Measurements from ENCODE around the gene CIAO3.

Gene CIAO3

DNA sequence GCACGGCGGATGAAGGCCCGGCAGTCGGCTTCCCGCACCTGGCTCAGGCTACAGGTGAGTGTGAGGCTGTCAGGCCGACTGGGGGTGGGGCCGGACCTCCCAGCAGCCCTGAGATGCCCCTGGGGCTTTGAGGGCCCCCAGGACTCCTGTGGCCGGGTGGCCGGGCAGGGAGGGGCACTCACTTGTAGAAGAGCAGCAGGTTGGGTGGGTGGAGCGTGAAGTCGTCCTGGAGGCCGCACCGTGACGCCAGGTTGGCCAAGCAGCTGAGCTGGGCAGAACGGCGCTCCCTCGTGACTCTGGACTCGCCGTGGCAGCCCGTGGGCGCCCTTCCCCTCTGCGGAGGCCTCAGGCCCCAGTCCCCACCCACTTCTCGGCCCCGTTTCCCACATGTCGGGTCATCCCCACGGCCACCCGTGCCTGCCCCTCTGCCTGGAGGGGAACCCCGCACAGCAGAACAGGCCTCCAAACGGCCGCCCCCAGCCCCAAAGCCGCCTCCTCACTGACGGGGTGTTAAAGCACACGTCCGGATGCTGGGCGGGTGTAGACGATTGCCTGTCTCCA, 34.5 kb upstream of the CIAO3 start:
- no peak for DNase-seq

DNA sequence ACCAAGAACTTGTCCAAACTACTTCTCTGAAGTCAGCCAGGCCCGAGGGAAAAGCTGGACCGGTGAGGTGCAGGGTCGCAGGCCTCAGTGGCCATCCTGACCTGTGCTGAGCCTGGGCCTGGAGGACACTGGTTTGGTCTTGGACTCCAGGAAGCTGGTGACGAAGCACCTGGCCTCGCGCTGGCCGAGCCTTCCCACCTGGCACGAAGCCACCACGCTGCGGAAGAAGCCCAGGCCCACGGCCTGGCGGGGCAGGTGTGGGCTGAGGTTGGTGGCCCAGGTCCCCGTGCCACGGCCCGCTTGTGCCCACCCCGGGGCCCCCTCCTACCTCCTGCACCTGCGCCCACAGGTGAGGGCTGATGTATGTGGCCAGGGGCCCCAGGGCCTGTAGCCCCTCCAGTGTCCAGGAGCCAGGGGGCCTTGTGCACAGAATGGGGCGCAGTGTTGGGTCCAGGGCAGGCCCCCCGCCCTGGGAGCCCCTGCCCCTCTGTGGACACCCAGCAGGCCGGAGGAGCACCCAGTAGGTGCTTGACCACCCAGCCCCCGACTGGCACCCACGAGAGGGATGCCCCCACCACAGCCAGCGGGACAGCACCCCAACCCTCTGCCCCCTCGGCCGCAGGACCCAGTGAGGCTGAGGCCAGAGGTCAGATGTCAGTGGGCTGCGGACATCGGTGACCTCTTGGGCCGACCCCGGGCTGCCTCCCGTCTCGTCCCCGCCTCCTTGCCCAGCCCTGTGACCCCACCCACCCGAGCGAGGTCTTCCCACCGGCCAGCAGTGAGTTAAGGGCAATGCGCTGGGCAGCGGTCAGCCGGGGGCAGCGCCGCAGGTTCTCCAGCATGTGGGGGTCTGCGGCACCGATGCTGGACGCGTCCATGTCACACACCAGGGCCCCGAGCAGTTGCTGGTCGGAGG, 33.5 kb upstream of the CIAO3 start:
- DNase-seq, result no peak

DNA sequence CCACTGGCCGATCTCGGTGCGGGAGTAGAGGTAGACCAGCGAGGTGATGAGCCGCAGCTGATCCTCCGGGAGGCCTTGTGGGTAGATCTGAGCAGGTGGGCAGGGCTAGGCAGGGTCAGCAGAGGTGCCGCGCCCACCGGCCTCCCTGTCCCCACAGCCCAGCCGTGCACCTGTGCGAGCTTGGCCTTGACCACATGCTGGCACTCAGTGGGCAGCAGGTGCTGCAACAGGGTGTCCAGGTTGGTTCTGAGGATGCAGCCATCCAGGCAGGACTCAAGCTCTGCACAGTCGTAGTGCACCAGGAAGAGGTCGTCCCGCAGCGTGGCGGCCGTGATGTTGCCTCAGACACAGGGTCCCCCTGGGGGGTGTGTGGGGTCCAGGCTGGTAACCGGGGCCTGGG, 32.2 kb upstream of the CIAO3 start:
- no peak for DNase-seq

DNA sequence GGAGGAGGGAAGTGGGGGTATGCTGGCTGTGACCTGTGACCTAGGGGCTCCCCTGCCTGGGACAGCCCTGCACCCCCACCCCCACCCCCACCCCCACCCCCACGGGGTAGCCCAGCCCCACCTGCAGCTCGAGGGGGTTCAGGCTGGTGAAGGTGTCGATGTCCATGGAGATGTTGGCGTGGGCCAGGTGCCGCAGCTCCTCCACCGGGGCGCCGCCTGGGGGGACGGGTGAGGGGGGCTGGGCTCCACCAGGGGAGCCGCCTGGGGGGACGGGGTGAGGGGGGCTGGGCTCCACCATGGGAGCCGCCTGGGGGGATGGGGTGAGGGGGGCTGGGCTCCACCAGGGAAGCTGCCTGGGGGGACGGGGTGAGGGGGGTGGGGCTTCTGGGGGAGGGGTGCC, 29.6 kb upstream of the CIAO3 start:
- DNase-seq, result no peak

DNA sequence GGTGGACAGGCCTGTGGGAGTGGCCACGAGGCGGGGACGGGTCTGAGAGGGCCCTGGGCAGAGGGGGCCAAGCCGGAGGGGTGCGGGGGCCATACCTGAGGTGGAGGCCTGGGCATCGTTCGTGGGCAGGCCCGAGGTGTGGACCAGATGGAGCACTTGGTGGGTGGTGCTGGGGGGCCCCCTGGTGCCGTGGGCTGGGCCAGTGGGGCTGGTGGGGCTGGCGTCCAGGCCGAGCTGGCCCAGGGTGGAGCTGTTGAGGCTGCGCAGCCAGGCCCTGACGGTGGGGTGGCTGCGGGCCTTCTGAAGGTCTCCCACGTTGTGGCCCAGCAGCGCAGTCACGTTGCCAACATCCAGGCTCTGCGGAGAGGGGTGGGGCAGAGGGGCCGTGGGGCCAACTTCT, 29.1 kb upstream of the CIAO3 start:
- no peak for DNase-seq

DNA sequence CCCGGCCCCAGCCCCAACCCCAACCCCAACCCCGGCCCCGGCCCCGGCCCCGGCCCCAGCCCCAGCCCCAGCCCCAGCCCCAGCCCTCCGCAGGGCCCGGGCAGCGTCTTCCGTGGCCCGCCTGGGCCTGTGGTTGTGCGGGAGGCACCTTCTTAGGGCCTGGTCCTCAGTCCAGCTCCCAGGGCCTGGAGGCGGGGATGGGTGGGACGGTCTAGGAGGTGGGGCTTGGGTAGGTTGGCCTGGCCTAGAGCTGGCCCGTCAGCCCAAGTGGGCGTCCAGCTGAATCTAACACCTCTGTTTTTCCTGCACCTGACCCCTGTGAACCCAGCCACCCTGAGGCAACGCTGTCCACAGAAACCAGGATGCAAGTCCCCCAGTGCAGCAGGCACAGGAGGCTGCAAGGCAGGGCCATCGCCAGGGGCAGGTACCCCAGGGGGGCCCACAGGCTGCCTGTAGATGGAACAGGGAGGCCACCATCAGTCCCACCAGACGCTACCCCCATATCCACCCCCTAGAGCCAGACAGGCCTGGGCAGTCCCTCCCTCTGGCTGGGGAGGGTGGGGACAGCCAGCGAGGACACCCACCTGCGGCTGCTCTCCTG, 28.5 kb upstream of the CIAO3 start:
- no peak for DNase-seq

DNA sequence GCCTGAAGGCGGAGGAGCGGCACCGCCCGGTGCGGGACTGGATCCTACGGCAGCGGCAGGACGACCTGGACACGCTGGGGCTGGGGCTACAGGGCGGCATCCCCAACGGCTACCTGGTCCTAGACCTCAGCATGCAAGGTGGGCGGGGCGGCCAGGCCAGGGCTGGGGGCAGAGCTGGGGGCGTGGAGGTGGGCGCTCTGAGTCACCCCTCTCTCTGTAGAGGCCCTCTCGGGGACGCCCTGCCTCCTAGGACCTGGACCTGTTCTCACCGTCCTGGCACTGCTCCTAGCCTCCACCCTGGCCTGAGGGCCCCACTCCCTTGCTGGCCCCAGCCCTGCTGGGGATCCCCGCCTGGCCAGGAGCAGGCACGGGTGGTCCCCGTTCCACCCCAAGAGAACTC, 27.6 kb upstream of the CIAO3 start:
- no peak for DNase-seq

DNA sequence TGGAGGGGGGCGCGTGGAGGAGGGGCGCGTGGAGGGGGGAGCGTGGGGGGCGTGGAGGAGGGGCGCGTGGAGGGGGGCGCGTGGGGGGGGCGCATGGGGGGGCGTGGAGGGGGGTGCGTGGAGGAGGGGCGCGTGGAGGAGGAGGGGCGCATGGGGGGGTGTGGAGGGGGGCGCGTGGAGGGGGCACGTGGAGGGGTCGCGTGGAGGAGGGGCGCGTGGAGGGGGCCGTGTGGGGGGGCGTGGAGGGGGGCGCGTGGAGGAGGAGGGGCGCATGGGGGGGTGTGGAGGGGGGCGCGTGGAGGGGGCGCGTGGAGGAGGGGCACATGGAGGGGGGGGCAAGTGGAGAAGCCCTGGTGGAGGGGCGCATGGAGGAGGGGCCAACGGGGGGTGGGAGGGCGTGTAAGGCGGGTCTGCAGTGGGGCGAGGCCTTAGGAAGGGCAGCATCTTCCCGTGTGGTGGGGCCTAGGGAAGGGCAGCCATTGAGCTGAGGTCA, 27.0 kb upstream of the CIAO3 start:
- no peak for DNase-seq

DNA sequence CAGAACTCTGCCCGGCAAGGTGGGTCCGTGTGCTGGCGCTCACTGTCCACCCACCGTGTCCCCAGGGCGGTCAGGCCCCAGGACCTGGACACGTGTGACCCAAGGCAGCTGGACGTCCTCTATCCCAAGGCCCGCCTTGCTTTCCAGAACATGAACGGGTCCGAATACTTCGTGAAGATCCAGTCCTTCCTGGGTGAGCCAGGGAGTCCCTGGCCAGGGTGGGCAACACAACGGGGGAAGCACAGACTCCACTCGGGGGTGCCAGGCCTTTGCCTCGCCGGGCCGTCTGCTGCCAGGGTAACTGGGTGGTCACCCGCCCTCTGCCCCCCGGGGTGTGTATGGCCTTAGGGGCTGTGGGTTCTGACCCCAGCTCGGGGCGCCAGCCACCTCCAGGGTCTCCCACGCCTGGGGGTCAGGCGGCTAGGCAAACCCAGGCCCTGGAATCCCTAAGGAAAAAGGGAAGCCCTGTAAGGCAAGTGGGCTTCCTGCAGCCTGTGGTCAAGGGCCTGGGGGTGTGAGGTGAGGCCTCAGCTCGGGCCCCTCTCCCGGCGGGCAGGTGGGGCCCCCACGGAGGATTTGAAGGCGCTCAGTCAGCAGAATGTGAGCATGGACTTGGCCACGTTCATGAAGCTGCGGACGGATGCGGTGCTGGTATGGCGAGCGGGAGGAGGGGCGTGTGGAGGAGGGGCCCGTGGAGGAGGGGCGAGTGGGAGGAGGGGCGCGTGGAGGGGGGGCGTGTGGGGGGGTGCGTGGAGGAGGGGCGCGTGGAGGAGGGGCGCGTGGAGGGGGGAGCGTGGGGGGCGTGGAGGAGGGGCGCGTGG, 26.2 kb upstream of the CIAO3 start:
- no peak for DNase-seq

DNA sequence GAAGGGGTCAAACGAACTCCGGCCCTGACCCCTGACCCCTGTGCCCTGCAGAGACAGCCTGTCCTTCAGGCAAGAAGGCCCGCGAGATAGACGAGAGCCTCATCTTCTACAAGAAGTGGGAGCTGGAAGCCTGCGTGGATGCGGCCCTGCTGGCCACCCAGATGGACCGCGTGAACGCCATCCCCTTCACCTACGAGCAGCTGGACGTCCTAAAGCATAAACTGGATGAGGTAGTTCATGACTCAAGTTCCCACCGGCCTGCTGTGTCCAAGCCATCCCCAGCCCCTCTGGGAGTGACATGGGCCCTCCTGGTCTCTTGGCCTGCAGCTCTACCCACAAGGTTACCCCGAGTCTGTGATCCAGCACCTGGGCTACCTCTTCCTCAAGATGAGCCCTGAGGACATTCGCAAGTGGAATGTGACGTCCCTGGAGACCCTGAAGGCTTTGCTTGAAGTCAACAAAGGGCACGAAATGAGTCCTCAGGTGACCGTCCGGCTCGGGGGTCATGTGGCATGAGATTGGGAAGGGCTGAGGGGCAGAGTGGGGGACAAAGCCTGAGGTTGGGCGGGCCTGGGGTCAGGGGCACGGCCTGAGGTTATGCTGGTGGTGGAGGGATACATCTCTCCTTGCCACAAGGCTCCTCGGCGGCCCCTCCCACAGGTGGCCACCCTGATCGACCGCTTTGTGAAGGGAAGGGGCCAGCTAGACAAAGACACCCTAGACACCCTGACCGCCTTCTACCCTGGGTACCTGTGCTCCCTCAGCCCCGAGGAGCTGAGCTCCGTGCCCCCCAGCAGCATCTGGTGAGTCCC, 25.4 kb upstream of the CIAO3 start:
- DNase-seq, result no peak

DNA sequence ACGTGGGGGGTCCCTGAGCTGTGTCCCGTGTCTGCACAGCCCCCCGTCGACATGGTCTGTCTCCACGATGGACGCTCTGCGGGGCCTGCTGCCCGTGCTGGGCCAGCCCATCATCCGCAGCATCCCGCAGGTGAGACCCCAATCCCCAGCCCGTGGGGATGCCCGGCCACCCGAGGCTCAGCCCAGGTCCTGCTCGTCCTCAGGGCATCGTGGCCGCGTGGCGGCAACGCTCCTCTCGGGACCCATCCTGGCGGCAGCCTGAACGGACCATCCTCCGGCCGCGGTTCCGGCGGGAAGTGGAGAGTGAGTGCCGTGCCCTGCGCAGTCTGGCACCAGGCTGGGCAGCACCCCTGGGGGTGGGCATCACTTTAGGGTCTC, 24.7 kb upstream of the CIAO3 start:
- no peak for DNase-seq

DNA sequence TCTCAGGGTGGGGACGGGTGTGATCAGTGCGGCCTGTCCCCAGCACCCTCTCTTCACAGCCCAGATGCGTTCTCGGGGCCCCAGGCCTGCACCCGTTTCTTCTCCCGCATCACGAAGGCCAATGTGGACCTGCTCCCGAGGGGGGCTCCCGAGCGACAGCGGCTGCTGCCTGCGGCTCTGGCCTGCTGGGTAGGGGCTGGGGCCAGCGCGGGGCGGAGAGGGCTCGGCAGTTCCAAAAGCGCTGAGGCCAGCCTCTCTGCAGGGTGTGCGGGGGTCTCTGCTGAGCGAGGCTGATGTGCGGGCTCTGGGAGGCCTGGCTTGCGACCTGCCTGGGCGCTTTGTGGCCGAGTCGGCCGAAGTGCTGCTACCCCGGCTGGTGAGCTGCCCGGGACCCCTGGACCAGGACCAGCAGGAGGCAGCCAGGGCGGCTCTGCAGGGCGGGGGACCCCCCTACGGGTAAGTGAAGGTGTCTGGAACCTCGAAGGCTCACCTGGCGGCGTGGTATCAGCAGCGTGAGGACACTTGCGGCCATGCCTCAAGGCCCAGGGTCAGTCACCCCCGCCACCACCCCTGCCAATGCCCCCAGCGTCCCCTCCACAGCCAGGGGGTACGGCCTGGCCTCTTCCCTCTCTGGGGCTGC, 24.2 kb upstream of the CIAO3 start:
- DNase-seq, result no peak

DNA sequence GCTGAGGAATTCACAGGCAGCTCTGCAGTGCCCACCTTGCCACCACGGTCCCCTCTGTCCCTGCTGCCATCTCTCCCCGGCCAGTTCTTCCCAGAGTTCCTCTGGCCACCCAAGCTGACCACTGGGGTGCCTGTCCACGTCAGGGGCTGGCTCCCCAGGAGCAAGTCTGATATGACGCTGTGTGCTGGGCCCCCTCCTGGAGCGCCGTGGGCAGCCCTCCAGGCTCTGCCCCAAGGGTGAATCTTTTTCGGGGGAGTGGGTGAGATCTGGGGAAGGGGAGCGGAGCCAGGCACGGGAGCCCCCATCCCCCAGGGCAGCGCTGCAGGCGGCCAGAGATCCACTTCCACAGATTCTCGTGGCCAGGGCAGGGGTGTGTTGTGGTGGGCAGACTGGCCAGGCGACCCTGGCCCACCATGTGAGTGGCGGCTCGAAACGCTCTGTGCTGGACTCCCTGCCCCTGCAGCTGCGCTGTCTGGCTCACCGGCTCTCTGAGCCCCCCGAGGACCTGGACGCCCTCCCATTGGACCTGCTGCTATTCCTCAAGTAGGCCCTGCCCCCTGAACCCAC, 23.5 kb upstream of the CIAO3 start:
- no peak for DNase-seq

DNA sequence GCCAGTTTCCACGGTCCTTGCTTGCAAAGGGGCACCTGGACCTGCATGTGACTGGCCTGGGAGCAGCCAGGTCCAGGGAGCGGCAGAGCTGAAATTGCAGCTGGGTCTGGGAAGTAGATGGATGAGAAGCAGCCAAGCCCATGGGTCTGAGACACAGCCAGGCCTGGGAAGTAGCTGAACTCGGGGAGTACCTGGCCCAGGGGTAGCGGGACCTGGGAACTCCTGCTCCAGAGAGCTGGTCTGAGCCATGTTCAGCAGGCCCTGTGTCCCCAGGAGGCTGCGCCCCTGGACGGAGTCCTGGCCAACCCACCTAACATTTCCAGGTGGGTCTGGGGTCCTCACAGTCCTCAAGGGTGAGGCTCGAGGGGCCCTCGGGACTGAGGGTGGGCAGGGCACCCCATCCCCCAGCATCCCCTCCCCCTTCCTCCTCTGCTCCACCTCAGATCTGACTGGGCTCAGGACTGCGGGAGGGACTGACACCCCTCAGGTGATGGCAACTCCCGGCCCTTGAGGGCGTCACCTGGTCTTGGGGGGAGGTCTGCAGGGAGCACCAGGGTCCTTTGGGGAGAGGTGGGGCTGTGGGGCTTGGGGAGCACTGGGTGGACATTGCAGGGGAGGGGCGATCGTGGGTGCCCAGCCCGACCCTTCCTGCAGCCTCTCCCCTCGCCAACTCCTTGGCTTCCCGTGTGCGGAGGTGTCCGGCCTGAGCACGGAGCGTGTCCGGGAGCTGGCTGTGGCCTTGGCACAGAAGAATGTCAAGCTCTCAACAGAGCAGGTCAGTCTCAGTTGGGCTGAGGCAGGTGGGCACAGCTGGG, 22.8 kb upstream of the CIAO3 start:
- no peak for DNase-seq

DNA sequence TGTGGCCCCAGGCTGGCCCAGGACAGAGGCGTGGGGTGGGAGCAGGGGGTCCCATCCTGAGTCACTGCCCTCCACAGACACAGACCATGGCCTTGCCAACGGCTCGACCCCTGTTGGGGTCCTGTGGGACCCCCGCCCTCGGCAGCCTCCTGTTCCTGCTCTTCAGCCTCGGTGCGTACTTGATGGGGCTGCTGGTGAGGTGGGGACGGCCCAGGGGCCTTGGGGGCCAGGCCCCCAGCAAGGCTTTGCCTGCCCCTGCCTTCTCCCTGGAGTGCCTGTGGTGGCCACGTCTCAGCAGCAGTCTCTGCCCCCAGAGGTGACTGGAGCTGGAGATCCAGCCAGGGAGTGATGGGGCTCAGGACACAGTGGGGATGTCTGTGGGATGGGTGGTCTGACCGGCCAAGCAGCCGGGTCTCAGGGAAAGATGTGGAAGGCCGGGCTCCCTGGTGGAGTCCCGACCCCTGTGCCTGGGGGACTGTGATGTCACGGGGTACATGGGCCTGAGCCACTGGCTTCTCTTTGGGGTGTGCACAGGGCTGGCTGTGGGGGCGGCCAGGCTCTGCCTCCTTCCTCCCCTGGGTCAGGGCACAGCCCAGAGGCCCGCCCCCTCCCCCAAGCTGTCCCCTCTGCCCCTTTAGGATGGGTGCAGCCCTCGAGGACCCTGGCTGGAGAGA, 21.9 kb upstream of the CIAO3 start:
- DNase-seq, result no peak

DNA sequence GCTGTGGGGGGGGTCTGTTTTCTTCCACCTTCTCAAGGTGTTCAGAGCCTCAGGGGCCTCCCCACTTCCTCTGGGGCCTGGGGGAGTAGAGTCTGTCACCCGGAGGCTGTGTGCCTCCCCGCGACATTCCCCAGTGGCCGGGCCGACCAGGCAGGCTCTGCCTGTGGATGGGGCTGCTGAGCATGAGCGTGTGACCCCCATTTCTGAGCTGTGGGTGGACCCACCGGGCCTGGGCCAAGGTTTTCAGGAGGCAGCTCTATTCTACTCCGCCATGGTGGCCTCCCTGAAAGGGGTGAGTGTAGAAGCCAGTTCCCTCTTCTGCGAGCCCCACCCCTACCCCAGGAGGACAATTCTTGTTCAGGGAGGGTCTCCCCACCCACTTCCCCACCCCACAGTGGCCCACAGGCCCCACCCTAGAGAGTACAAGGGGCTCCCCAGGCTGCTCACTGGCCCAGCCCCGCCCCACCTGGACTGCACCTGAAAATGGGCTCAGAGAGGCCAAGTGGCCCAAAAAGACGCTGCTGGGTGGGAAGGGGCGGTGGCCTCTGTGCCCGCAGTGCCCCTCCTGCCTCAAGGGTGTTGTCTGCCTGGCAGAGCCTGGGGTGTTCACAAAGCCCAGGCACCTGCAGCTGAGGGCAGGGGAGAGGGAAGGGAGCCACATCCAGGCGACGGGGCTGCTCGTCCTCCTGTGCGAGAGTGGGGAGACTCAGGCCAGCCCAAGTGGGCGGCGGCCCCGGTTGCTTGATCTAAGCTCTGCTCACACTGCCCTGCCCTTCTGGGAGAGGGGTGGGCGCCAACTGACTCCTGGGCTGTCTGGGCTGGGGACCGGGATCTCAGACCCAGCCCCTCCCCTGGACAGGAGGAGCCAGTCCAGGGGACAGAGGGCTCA, 21.1 kb upstream of the CIAO3 start:
- DNase-seq, result no peak

DNA sequence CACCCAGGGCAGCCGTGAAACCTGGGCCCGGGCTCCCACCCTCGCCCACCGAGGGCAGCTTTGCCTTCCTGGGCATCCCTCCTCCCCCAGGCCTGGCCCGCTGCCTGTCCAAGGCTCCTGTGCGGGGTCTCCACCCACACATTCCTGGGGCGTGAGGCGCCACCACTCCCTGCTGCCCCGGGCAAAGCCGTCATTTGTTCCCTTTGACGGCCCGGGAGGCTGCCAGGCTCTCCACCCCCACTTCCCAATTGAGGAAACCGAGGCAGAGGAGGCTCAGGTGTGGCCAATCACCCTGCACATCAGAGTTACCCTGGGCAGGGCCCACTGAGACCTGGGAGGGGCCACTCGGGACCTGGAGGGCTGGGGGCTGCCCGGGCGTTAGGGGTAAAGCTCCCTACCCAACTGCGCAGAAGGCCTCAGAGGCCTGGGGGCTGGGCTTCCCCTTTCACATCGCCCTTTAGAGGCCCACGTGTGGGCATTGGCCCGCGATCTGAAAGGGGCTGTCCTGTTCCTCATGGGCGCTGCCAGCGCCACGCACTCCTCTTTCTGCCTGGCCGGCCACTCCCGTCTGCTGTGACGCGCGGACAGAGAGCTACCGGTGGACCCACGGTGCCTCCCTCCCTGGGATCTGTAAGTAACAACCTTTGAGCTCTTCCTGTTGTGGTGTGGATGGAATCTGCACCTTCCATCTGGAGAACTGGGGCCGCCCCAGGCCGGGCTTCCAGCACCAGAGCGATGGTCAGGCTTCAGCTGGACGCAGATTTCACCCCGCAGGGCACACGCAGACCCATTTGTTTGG, 19.9 kb upstream of the CIAO3 start, which contains the start of gene MSLN:
Gene MSLN (plus strand): TSS at position 190 of the 799 bp plus-strand sequence. CDS start 1,947 bp downstream, outside the sequence.
- no peak for DNase-seq

DNA sequence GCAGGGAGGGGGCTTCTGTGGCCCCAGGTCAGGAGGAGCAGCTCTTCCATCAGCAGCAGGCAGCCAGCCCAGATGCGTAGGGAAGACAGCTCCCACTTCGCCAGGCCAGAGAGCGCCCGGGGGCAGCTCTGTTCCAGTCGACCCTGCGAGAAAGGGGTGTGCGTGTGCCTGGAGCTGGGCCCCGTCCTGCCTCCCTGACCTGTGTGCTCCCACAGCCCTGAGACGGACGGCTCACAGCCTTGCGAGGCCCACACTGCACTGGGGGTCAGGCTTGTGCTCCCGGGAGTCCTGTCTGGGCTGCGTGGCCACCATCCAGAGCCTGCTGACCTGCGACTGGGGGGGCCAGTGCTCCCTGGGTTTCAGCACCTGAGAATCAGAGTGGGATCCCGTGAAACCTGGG, 19.3 kb upstream of the CIAO3 start:
- no peak for DNase-seq

Measured in activated CD8-positive, alpha-beta memory T cell treated with anti-CD3 and anti-CD28 coated beads for 24 hours (primary cell).